Bronchial epithelial cell (primary cell): ENCODE results near the gene CTSL. TPM values are rescaled to one million over a fixed set of nuclear protein-coding genes. Genes with fewer than 3 reads are reported as not detected.

Experiments
- DNase-seq: peaks from one replicate; pipeline ENCODE4 v3.0.0-alpha.2; 2010; ENCODE audit warnings: low read depth
- FAIRE-seq: peaks from 2 replicates; lab custom pipeline; 2011; peaks lifted over from hg19 to GRCh38; lab: Jason Lieb, UNC
- H3K27me3 ChIP-seq: 2 replicates; pipeline ENCODE4 v1.5.1; 2011; ENCODE audit warnings: low read length; ENCODE audit not compliant: control insufficient read depth, insufficient read depth
- H3K36me3 ChIP-seq: 2 replicates; pipeline ENCODE4 v1.5.1; 2011; ENCODE audit warnings: low read length; ENCODE audit not compliant: control insufficient read depth, insufficient read depth
- H3K4me3 ChIP-seq: 2 replicates; pipeline ENCODE4 v1.5.1; 2011; ENCODE audit warnings: mild to moderate bottlenecking, low read depth, low read length, control low read depth
- total RNA-seq: library from RNA; depleted of rRNA; stranded (reverse); fragments of >200 nt; gene quantifications from 2 replicates; pipeline ENCODE4 v1.2.1, GENCODE V29; 2014
- TF ChIP-seq, protein P1 (sequence below): IDR thresholded peaks from 2 replicates; pipeline ENCODE4 v1.5.1; 2011; ENCODE audit warnings: mild to moderate bottlenecking, moderate library complexity, low read length, control low read depth, inconsistent platforms; ENCODE audit not compliant: insufficient read depth, severe bottlenecking

The CTSL gene
- total RNA-seq, 1 donor from 2014 or later: 107 TPM

- TF ChIP-seq, protein P1, sequence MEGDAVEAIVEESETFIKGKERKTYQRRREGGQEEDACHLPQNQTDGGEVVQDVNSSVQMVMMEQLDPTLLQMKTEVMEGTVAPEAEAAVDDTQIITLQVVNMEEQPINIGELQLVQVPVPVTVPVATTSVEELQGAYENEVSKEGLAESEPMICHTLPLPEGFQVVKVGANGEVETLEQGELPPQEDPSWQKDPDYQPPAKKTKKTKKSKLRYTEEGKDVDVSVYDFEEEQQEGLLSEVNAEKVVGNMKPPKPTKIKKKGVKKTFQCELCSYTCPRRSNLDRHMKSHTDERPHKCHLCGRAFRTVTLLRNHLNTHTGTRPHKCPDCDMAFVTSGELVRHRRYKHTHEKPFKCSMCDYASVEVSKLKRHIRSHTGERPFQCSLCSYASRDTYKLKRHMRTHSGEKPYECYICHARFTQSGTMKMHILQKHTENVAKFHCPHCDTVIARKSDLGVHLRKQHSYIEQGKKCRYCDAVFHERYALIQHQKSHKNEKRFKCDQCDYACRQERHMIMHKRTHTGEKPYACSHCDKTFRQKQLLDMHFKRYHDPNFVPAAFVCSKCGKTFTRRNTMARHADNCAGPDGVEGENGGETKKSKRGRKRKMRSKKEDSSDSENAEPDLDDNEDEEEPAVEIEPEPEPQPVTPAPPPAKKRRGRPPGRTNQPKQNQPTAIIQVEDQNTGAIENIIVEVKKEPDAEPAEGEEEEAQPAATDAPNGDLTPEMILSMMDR: no peak
- DNase-seq (no peak), FAIRE-seq (no peak)
- Histone ChIP-seq H3K4me3 (no peak overlapping the region), H3K36me3 (no peaks in the 10 kb centered on the region), H3K27me3 (no peaks in the 10 kb centered on the region)
Observed at GRCh38 chr9:87695523-87695922, 30.4 kb upstream of the CTSL start.

GRCh38 chr9:87696641-87697040 is 29.3 kb upstream of the CTSL start:
- FAIRE-seq: no peak
- no peaks in the 10 kb centered on the region for H3K27me3 ChIP-seq
- H3K4me3 ChIP-seq: no peak overlapping the region
- H3K36me3 ChIP-seq: no peaks in the 10 kb centered on the region
- DNase-seq: no peak
- TF ChIP-seq, protein P1: no peak

DNA sequence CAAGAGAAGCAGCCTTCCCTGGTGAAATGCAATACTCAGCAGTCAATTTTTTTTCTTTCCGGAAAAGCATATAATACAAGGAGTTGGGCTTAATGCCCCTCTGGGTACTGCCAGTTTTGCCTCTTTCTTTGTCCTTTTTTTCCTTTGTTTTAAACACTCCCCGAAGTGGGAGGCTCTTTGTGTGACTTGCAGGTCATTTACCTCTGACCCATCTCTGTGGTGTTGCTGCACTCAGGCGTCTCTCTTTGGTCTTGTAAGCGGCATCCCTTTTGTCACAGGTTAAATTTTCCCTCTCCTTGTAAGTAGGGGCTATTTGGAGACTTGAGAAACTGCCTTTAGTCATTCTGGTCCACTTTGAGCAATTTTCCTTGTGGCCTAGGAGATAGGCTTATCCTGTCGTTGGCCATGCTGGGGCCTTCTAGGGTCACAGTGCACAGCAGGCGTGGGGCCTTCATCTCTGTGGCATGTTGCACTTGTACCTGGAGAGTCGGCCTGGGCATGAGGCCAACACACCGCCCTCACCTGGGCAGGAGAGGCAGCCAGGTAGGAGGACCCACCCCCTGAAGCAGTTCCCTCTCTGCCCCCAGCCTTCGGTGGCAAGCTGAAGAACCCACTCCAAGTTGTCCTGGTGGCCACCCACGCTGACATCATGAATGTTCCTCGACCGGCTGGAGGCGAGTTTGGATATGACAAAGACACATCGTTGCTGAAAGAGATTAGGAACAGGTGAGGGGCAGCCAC is 27.7 kb upstream of the CTSL start:
- FAIRE-seq (no peak), DNase-seq (no peak)
- Histone ChIP-seq H3K4me3 (no peak overlapping the region), H3K27me3 (no peaks in the 10 kb centered on the region), H3K36me3 (no peaks in the 10 kb centered on the region)
- TF ChIP-seq, protein P1: no peak

- no peaks in the 10 kb centered on the region for H3K36me3 ChIP-seq
- H3K27me3 ChIP-seq: no peaks in the 10 kb centered on the region
- FAIRE-seq (peak; percentile 55), DNase-seq (peak; percentile 62)
- no peak overlapping the region for H3K4me3 ChIP-seq
- TF ChIP-seq, protein P1: no peak
Observed at GRCh38 chr9:87699835-87700234, 26.1 kb upstream of the CTSL start.

DNA sequence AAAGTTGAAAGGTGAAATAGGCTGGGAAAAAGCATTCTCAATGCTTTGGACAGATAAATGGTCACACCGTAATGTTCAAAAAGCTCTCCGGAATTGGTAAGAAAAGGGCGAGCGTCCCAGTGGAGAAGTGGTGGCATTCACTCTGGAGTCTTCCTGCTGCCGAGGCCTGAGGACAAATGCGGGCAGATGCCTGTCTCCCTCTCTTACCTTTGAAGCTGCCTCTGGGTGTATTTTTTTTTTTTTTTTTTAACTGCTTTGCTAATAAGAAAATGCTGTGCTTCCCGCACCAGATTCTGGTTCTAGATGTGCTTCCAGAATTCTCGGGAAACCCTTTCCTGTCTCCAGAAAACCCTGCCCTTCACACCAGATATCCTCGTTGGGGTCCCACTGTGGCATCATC is 24.4 kb upstream of the CTSL start:
- Histone ChIP-seq H3K27me3 (no peaks in the 10 kb centered on the region), H3K4me3 (no peak overlapping the region), H3K36me3 (no peaks in the 10 kb centered on the region)
- DNase-seq: no peak
- TF ChIP-seq, protein P1: no peak
- FAIRE-seq: no peak
